ENCODE data around the gene PAK5. TPM values are rescaled to one million over a fixed set of nuclear protein-coding genes. Genes with fewer than 3 reads are reported as not detected.

Gene PAK5
- total RNA-seq, 1 donor from 2014 or later: 0.10 TPM

DNA sequence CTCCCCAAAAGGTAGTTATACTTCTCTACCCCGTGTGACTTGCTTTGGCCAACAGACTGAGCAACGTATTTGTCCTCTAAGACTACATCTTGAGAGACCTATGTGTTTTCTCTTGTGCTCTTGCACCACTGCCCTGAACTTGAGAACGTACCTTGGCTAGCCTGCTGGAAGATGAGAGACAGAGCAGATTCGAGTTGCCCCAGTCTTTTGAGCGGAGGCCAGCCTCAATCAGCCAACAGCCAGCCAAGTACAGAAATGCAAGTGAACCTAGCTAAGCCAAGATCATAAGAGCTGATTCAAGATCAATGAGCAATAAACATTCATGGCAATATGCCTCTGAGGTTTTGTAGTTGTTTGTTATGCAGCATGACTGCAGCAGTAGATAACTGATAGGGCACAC is 98.4 kb downstream of the PAK5 start:
- H3K4me1 Mint-ChIP-seq (ENCODE audit: unreplicated experiment): no peaks in the 10 kb centered on the region
- H3K4me3 Mint-ChIP-seq (ENCODE audit: unreplicated experiment): no peak overlapping the region
- H3K27ac Mint-ChIP-seq (ENCODE audit: unreplicated experiment): no peak overlapping the region
- H3K36me3 Mint-ChIP-seq (ENCODE audit: low read depth, unreplicated experiment): no peaks in the 10 kb centered on the region
- H3K9me3 Mint-ChIP-seq (ENCODE audit: unreplicated experiment): peaks cover 5% of the 10 kb centered on the region
- TF ChIP-seq, protein P1, sequence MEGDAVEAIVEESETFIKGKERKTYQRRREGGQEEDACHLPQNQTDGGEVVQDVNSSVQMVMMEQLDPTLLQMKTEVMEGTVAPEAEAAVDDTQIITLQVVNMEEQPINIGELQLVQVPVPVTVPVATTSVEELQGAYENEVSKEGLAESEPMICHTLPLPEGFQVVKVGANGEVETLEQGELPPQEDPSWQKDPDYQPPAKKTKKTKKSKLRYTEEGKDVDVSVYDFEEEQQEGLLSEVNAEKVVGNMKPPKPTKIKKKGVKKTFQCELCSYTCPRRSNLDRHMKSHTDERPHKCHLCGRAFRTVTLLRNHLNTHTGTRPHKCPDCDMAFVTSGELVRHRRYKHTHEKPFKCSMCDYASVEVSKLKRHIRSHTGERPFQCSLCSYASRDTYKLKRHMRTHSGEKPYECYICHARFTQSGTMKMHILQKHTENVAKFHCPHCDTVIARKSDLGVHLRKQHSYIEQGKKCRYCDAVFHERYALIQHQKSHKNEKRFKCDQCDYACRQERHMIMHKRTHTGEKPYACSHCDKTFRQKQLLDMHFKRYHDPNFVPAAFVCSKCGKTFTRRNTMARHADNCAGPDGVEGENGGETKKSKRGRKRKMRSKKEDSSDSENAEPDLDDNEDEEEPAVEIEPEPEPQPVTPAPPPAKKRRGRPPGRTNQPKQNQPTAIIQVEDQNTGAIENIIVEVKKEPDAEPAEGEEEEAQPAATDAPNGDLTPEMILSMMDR (IDR thresholded peaks at IDR 0.05; ENCODE audit: unreplicated experiment): no peak
- no peak for DNase-seq (ENCODE audit: low spot score)
- H3K27me3 Mint-ChIP-seq (ENCODE audit: unreplicated experiment): no peaks in the 10 kb centered on the region

DNA sequence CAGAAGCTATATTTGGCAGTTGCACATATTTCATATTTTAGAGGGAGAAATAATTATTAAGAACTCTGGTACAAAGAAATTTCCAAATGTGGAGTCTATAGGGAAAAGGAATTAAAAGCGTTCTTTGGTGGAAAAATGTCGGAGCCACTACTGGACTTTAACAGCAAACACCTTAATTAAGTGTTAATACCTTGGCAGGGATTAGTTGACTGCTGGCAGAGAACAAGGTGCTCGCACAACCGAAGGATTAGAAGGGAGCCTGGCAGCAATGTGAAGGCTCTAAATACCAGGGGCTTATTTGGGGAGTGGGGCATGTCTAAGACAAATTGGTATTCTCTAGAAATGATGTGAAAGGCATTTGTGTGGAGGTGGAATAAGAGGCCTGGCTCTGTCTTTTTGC is 98.9 kb downstream of the PAK5 start:
- Mint-ChIP-seq H3K4me3 (ENCODE audit: unreplicated experiment) (no peak overlapping the region), H3K4me1 (ENCODE audit: unreplicated experiment) (no peaks in the 10 kb centered on the region), H3K9me3 (ENCODE audit: unreplicated experiment) (peaks cover 5% of the 10 kb centered on the region), H3K27me3 (ENCODE audit: unreplicated experiment) (no peaks in the 10 kb centered on the region), H3K27ac (ENCODE audit: unreplicated experiment) (no peak overlapping the region), H3K36me3 (ENCODE audit: low read depth, unreplicated experiment) (no peaks in the 10 kb centered on the region)
- DNase-seq (ENCODE audit: low spot score): no peak
- TF ChIP-seq, protein P1 (IDR thresholded peaks at IDR 0.05; ENCODE audit: unreplicated experiment): no peak

DNA sequence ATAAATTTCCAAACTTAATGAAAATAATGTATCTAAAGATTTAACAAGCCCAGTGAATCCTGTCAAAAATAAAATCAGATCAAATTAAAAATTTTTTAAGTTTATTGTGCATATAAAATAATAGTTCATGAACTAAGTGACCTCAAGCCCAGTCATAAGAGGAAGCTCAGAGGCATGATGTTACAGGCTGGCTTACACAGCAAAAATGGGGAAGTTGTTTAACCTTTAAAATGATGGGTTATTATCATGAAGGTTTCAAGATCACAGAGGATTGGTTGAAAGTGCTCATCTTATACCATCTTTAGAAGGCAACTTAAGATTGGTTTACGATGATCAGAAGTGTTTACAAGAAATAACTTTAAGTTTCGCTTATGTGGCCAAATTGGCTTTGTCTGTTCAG is 102.5 kb downstream of the PAK5 start:
- H3K27me3 Mint-ChIP-seq (ENCODE audit: unreplicated experiment): no peaks in the 10 kb centered on the region
- no peak overlapping the region for H3K27ac Mint-ChIP-seq (ENCODE audit: unreplicated experiment)
- H3K4me3 Mint-ChIP-seq (ENCODE audit: unreplicated experiment): no peak overlapping the region

DNA sequence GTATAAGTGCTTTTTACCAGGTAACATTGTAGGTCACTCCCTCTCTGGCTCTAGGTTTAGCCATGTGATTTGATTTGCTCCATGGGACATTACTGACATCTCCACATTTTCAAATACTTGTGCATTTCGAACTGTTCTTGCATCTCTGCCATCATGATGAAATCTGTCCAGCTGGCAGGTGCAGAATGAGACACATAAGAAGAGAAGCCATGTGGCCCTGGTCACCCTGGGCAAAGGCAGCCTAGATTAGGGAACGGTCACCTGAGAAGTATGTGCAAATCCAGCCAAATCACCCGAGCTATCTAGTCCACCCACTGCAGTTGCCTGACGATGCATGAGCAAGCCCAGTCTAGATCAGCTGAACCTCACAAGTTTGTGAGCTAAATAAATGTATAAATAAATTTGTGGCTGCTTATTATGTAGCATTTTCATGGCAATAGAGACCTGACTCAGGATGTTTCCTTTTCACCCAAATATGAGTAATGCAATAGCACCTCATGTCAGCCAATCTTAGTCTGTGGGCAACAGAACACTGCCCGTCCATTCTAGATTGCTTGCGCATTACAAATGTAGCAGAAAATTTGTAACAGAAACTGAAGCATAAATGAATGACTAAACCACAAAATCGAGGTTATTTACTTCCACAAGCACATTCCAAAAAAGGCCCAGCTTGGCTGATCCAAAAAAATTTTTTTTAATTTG is 115.2 kb downstream of the PAK5 start:
- H3K36me3 Mint-ChIP-seq (ENCODE audit: low read depth, unreplicated experiment): no peaks in the 10 kb centered on the region
- no peaks in the 10 kb centered on the region for H3K4me1 Mint-ChIP-seq (ENCODE audit: unreplicated experiment)
- no peak for DNase-seq (ENCODE audit: low spot score)
- H3K27me3 Mint-ChIP-seq (ENCODE audit: unreplicated experiment): no peaks in the 10 kb centered on the region
- H3K9me3 Mint-ChIP-seq (ENCODE audit: unreplicated experiment): no peaks in the 10 kb centered on the region
- H3K27ac Mint-ChIP-seq (ENCODE audit: unreplicated experiment): no peak overlapping the region
- TF ChIP-seq, protein P1 (IDR thresholded peaks at IDR 0.05; ENCODE audit: unreplicated experiment): no peak
- no peak overlapping the region for H3K4me3 Mint-ChIP-seq (ENCODE audit: unreplicated experiment)

More for the DNA sequence above, 102.5 kb downstream of the PAK5 start:
- TF ChIP-seq, protein P1 (IDR thresholded peaks at IDR 0.05; ENCODE audit: unreplicated experiment): no peak
- DNase-seq (ENCODE audit: low spot score): no peak
- Mint-ChIP-seq H3K4me1 (ENCODE audit: unreplicated experiment) (no peaks in the 10 kb centered on the region), H3K36me3 (ENCODE audit: low read depth, unreplicated experiment) (no peaks in the 10 kb centered on the region), H3K9me3 (ENCODE audit: unreplicated experiment) (no peaks in the 10 kb centered on the region)

DNA sequence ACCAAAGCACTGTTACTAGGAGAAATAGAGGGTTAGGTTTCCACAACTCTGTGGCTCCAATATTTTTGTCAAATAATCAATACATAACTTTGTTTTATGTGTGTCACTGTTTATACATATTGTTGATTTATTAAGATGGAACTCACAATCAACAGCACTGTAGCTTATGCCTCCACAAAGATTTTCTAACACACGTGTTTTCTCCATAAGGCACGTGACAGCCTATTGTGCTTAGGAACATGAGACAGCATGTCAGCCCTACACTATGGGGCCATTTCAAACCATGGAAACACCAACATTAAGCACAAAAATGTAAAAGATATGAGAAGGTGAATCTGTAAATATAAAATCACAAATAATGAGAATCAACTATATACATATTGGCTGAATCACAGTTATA is 127.0 kb downstream of the PAK5 start:
- no peaks in the 10 kb centered on the region for H3K9me3 Mint-ChIP-seq (ENCODE audit: unreplicated experiment)
- no peaks in the 10 kb centered on the region for H3K27me3 Mint-ChIP-seq (ENCODE audit: unreplicated experiment)
- TF ChIP-seq, protein P1 (IDR thresholded peaks at IDR 0.05; ENCODE audit: unreplicated experiment): no peak
- no peak for DNase-seq (ENCODE audit: low spot score)
- no peak overlapping the region for H3K27ac Mint-ChIP-seq (ENCODE audit: unreplicated experiment)
- peaks cover under 1% of the 10 kb centered on the region for H3K4me1 Mint-ChIP-seq (ENCODE audit: unreplicated experiment)
- H3K36me3 Mint-ChIP-seq (ENCODE audit: low read depth, unreplicated experiment): no peaks in the 10 kb centered on the region
- H3K4me3 Mint-ChIP-seq (ENCODE audit: unreplicated experiment): no peak overlapping the region
